ENCODE results near the gene SLC7A6.

Gene SLC7A6

GRCh38 chr16:68346892-68347480, 82.7 kb downstream of the SLC7A6 start:
- ATAC-seq = no peak
- H3K4me1 Mint-ChIP-seq = peaks cover 37% of the 10 kb centered on the region
- H3K27me3 Mint-ChIP-seq = no peaks in the 10 kb centered on the region
- H3K27ac Mint-ChIP-seq = peak overlapping the region in 1 of 2 donors; percentile 6
- no peaks in the 10 kb centered on the region for H3K9me3 Mint-ChIP-seq
- no peak for DNase-seq
- no peak overlapping the region for H3K4me3 Mint-ChIP-seq

GRCh38 chr16:68347605-68348004, 83.3 kb downstream of the SLC7A6 start:
- Mint-ChIP-seq H3K4me3 (no peak overlapping the region), H3K9me3 (no peaks in the 10 kb centered on the region), H3K27ac (no peak overlapping the region), H3K27me3 (no peaks in the 10 kb centered on the region), H3K4me1 (peaks cover 37% of the 10 kb centered on the region)
- ATAC-seq (no peak), DNase-seq (no peak)

- peaks cover 37% of the 10 kb centered on the region for H3K4me1 Mint-ChIP-seq
- no peak overlapping the region for H3K27ac Mint-ChIP-seq
Measured at GRCh38 chr16:68348639-68349445, 84.5 kb downstream of the SLC7A6 start.

GRCh38 chr16:68349838-68350410, 85.6 kb downstream of the SLC7A6 start:
- H3K9me3 Mint-ChIP-seq = no peaks in the 10 kb centered on the region
- no peak for DNase-seq
- H3K27me3 Mint-ChIP-seq = no peaks in the 10 kb centered on the region
- H3K4me1 Mint-ChIP-seq = peaks cover 34% of the 10 kb centered on the region
- no peak for ATAC-seq
- no peak overlapping the region for H3K27ac Mint-ChIP-seq
- H3K4me3 Mint-ChIP-seq = no peak overlapping the region

More at GRCh38 chr16:68348639-68349445, 84.5 kb downstream of the SLC7A6 start:
- Mint-ChIP-seq H3K27me3 (no peaks in the 10 kb centered on the region), H3K9me3 (no peaks in the 10 kb centered on the region), H3K4me3 (no peak overlapping the region)
- ATAC-seq (no peak), DNase-seq (no peak)

GRCh38 chr16:68350813-68351350, 86.6 kb downstream of the SLC7A6 start:
- H3K9me3 Mint-ChIP-seq = no peaks in the 10 kb centered on the region
- peaks cover 34% of the 10 kb centered on the region for H3K4me1 Mint-ChIP-seq
- no peak overlapping the region for H3K27ac Mint-ChIP-seq
- DNase-seq (no peak), ATAC-seq (no peak)
- no peaks in the 10 kb centered on the region for H3K27me3 Mint-ChIP-seq
- no peak overlapping the region for H3K4me3 Mint-ChIP-seq
